ENCODE measurements around the gene TP53. TPM values are rescaled to one million over a fixed set of nuclear protein-coding genes. Genes with fewer than 3 reads are reported as not detected.

The TP53 gene
- total and polyA plus RNA-seq, 2 donors (not counting 1 experiment from before 2014, with no cell fraction given) = 23.0 to 35.5 TPM

- no peak overlapping the region for H3K4me2 ChIP-seq (ENCODE audit: extremely low read depth, insufficient read depth, low read length)
- no peaks in the 10 kb centered on the region for H4K20me1 ChIP-seq (ENCODE audit: control insufficient read depth, extremely low read depth, insufficient read depth, low read length)
- no peak overlapping the region for H2AFZ ChIP-seq (ENCODE audit: low read length)
- H3K27me3 ChIP-seq (ENCODE audit: control insufficient read depth, insufficient read depth, low read length) = peaks cover 39% of the 10 kb centered on the region
- H3K36me3 ChIP-seq (ENCODE audit: control insufficient read depth, insufficient read depth, low read length) = no peaks in the 10 kb centered on the region
- peaks cover 2% of the 10 kb centered on the region for H3K4me1 ChIP-seq (ENCODE audit: control insufficient read depth, extremely low read depth, insufficient read depth, low read length)
- H3K27ac ChIP-seq (ENCODE audit: insufficient read depth, low read length) = no peak overlapping the region
- H3K79me2 ChIP-seq (ENCODE audit: control insufficient read depth, insufficient read depth, low read length) = no peaks in the 10 kb centered on the region
- no peak overlapping the region for H3K9ac ChIP-seq (ENCODE audit: insufficient read depth, low read length)
- H3K4me3 ChIP-seq (replicated peaks in 1 of 4; ENCODE audit: control extremely low read depth in 1 of 4, insufficient read depth in 1 of 4, low read depth in 3 of 4, low read length in 4 of 4) = no peak overlapping the region
- TF ChIP-seq, protein P1, sequence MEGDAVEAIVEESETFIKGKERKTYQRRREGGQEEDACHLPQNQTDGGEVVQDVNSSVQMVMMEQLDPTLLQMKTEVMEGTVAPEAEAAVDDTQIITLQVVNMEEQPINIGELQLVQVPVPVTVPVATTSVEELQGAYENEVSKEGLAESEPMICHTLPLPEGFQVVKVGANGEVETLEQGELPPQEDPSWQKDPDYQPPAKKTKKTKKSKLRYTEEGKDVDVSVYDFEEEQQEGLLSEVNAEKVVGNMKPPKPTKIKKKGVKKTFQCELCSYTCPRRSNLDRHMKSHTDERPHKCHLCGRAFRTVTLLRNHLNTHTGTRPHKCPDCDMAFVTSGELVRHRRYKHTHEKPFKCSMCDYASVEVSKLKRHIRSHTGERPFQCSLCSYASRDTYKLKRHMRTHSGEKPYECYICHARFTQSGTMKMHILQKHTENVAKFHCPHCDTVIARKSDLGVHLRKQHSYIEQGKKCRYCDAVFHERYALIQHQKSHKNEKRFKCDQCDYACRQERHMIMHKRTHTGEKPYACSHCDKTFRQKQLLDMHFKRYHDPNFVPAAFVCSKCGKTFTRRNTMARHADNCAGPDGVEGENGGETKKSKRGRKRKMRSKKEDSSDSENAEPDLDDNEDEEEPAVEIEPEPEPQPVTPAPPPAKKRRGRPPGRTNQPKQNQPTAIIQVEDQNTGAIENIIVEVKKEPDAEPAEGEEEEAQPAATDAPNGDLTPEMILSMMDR (conservative IDR thresholded peaks at IDR 0.05 in 1 of 2, IDR thresholded peaks at IDR 0.05 in 1 of 2; ENCODE audit: low read depth in 1 of 2, low read length in 2 of 2) = no peak
- peak; percentile 84 for TF ChIP-seq EZH2 (IDR thresholded peaks at IDR 0.05; ENCODE audit: low read length, missing control alignments)
- no peaks in the 10 kb centered on the region for H3K9me3 ChIP-seq (ENCODE audit: control insufficient read depth, insufficient read depth, low read depth, low read length)
- DNase-seq (ENCODE audit: low read depth in 2 of 2) = no peak
These were observed 34.6 kb downstream of the TP53 start for GRCh38 chr17:7652388-7653356.

DNA sequence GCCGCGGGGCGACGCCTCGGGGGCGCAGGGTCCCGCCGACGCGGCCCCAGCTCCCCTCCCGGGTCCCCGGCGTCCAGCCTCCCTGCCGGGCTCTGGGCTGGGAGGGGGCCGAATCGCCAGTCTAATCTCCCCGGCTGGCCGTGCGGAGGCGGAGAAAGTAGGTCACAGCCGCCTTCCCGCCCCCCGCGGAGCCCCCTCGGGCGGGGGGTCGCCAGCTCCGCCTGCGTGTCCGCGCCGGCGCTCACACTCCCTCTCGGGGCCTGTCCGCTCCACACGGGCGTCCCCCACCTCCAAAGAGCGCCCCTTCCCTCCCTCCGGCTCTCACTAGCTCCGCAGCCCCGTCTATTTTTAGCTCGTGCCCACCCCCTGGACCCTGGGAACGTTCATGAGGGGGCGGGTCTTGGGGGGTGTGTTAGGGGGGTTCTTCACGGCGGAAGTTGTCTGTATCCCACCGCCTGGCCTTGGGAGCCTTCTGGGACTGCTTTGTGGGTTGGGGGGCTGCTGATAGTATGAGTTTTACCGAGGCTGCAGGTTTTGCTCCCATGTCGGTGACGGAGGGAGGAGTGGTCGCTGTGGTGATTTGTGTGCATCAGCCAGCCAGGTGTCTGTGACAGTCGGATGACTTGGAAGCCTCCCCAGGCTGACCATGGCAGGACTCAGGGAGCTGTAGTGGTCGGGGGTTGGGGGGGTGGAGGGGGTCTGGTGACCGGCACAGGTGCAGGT lies 35.5 kb downstream of the TP53 start:
- no peaks in the 10 kb centered on the region for H3K36me3 ChIP-seq (ENCODE audit: control insufficient read depth, insufficient read depth, low read length)
- H4K20me1 ChIP-seq (ENCODE audit: control insufficient read depth, extremely low read depth, insufficient read depth, low read length) = no peaks in the 10 kb centered on the region
- DNase-seq (ENCODE audit: low read depth in 2 of 2) = no peak
- no peaks in the 10 kb centered on the region for H3K9me3 ChIP-seq (ENCODE audit: control insufficient read depth, insufficient read depth, low read depth, low read length)
- no peaks in the 10 kb centered on the region for H3K79me2 ChIP-seq (ENCODE audit: control insufficient read depth, insufficient read depth, low read length)
- H3K4me1 ChIP-seq (ENCODE audit: control insufficient read depth, extremely low read depth, insufficient read depth, low read length) = peaks cover 2% of the 10 kb centered on the region
- TF ChIP-seq EZH2 (IDR thresholded peaks at IDR 0.05; ENCODE audit: low read length, missing control alignments) = peak; percentile 69
- TF ChIP-seq, protein P1 (conservative IDR thresholded peaks at IDR 0.05 in 1 of 2, IDR thresholded peaks at IDR 0.05 in 1 of 2; ENCODE audit: low read depth in 1 of 2, low read length in 2 of 2) = no peak
- no peak overlapping the region for H3K27ac ChIP-seq (ENCODE audit: insufficient read depth, low read length)
- no peak overlapping the region for H2AFZ ChIP-seq (ENCODE audit: low read length)
- H3K9ac ChIP-seq (ENCODE audit: insufficient read depth, low read length) = no peak overlapping the region
- H3K27me3 ChIP-seq (ENCODE audit: control insufficient read depth, insufficient read depth, low read length) = peaks cover 39% of the 10 kb centered on the region
- no peak overlapping the region for H3K4me3 ChIP-seq (replicated peaks in 1 of 4; ENCODE audit: control extremely low read depth in 1 of 4, insufficient read depth in 1 of 4, low read depth in 3 of 4, low read length in 4 of 4)
- no peak overlapping the region for H3K4me2 ChIP-seq (ENCODE audit: extremely low read depth, insufficient read depth, low read length)

DNA sequence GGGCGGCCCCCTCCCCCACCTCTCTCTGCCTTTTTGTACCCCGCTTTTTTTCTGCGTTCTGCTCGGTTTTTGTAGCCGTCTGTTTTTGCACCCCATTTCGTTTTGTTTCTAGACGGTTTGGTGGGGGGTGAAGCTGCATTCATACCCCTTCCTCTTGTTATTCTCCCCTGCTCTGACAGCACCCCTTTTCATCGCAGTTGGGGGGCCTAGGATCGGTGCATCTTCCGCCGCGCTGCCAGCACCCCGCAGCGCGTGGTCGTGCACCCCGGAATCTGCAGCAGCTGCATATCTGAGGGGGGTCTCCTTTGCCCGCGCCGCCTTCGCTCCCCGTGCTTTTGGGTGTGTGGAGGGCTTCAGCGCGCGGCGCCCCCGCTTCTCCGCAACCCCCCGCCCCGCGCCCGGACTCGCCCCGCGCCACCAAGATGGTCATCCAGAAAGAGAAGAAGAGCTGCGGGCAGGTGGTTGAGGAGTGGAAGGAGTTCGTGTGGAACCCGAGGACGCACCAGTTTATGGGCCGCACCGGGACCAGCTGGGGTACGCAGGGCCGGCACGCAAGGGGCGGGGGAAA lies 36.1 kb downstream of the TP53 start:
- Histone ChIP-seq H4K20me1 (ENCODE audit: control insufficient read depth, extremely low read depth, insufficient read depth, low read length) (no peaks in the 10 kb centered on the region), H3K4me1 (ENCODE audit: control insufficient read depth, extremely low read depth, insufficient read depth, low read length) (peaks cover 2% of the 10 kb centered on the region), H3K9ac (ENCODE audit: insufficient read depth, low read length) (no peak overlapping the region), H3K79me2 (ENCODE audit: control insufficient read depth, insufficient read depth, low read length) (no peaks in the 10 kb centered on the region), H3K27me3 (ENCODE audit: control insufficient read depth, insufficient read depth, low read length) (peaks cover 39% of the 10 kb centered on the region), H3K4me2 (ENCODE audit: extremely low read depth, insufficient read depth, low read length) (no peak overlapping the region), H3K27ac (ENCODE audit: insufficient read depth, low read length) (no peak overlapping the region), H3K4me3 (replicated peaks in 1 of 4; ENCODE audit: control extremely low read depth in 1 of 4, insufficient read depth in 1 of 4, low read depth in 3 of 4, low read length in 4 of 4) (peak overlapping the region in 2 of 4 experiments; percentile 29 to 37), H3K36me3 (ENCODE audit: control insufficient read depth, insufficient read depth, low read length) (no peaks in the 10 kb centered on the region), H2AFZ (ENCODE audit: low read length) (no peak overlapping the region), H3K9me3 (ENCODE audit: control insufficient read depth, insufficient read depth, low read depth, low read length) (no peaks in the 10 kb centered on the region)
- peak; percentile 85 for TF ChIP-seq EZH2 (IDR thresholded peaks at IDR 0.05; ENCODE audit: low read length, missing control alignments)
- TF ChIP-seq, protein P1 (conservative IDR thresholded peaks at IDR 0.05 in 1 of 2, IDR thresholded peaks at IDR 0.05 in 1 of 2; ENCODE audit: low read depth in 1 of 2, low read length in 2 of 2) = no peak
- no peak for DNase-seq (ENCODE audit: low read depth in 2 of 2)
